Progenitor cell of endocrine pancreas (in vitro differentiated cells): ENCODE data around the gene MBOAT2. TPM values are rescaled to one million over a fixed set of nuclear protein-coding genes. Genes with fewer than 3 reads are reported as not detected.

ENCODE experiments used
- DNase-seq: peaks from one replicate; pipeline ENCODE4 v3.0.0; 2021; ENCODE audit warnings: low spot score; ENCODE audit not compliant: unreplicated experiment
- H3K27ac Mint-ChIP-seq: 2 replicates; pipeline ENCODE4 v1.8.0; 2021; ENCODE audit warnings: mild to moderate bottlenecking, moderate library complexity, mixed read lengths
- H3K27me3 Mint-ChIP-seq: 2 replicates; pipeline ENCODE4 v1.8.0; 2021; ENCODE audit warnings: mixed read lengths
- H3K36me3 Mint-ChIP-seq: 2 replicates; pipeline ENCODE4 v1.8.0; 2022; ENCODE audit warnings: mixed read lengths; ENCODE audit not compliant: insufficient read depth
- H3K4me1 Mint-ChIP-seq: 2 replicates; pipeline ENCODE4 v1.8.0; 2021; ENCODE audit warnings: low read depth, mixed read lengths
- H3K4me3 Mint-ChIP-seq: 2 replicates; pipeline ENCODE4 v1.8.0; 2021; ENCODE audit warnings: low read depth, mild to moderate bottlenecking, moderate library complexity, mixed read lengths
- H3K9me3 Mint-ChIP-seq: 2 replicates; pipeline ENCODE4 v1.8.0; 2021; ENCODE audit warnings: low read depth, mixed read lengths
- total RNA-seq: library from RNA; stranded (reverse); gene quantifications from 2 replicates; pipeline ENCODE4 v1.2.1, GENCODE V29; 2021
- TF ChIP-seq, protein P1 (sequence below): fragments of 200-600 bp; sonication (generic); IDR thresholded peaks from one replicate; pipeline ENCODE4 v1.5.0; 2021; ENCODE audit warnings: antibody characterized with exemption, mild to moderate bottlenecking; ENCODE audit not compliant: unreplicated experiment

MBOAT2 gene
- total RNA-seq, 1 donor from 2014 or later: 49.8 TPM

DNA sequence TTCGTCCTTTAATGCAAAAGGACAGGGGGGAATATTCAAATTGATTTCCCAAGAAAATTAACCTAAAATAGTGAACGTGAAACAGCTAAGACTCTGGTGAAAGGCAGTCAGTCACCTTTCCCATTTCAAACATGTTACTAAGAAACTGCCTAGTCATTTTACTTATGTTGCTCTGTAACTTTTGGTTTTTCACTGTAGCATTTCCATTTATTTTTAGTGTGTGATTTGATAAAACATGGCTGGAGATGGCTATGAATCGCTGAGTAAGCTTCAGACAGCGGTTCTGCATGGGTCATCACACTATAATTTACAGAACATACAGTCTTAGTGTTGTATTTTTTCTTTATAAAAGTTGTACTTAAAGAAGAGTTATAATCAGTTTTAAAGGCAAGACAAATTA lies 150.1 kb downstream of the MBOAT2 start:
- DNase-seq: no peak
- TF ChIP-seq, protein P1, sequence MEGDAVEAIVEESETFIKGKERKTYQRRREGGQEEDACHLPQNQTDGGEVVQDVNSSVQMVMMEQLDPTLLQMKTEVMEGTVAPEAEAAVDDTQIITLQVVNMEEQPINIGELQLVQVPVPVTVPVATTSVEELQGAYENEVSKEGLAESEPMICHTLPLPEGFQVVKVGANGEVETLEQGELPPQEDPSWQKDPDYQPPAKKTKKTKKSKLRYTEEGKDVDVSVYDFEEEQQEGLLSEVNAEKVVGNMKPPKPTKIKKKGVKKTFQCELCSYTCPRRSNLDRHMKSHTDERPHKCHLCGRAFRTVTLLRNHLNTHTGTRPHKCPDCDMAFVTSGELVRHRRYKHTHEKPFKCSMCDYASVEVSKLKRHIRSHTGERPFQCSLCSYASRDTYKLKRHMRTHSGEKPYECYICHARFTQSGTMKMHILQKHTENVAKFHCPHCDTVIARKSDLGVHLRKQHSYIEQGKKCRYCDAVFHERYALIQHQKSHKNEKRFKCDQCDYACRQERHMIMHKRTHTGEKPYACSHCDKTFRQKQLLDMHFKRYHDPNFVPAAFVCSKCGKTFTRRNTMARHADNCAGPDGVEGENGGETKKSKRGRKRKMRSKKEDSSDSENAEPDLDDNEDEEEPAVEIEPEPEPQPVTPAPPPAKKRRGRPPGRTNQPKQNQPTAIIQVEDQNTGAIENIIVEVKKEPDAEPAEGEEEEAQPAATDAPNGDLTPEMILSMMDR: no peak
- H3K9me3 Mint-ChIP-seq: no peaks in the 10 kb centered on the region
- peaks cover 2% of the 10 kb centered on the region for H3K4me1 Mint-ChIP-seq
- H3K27ac Mint-ChIP-seq: no peak overlapping the region
- no peaks in the 10 kb centered on the region for H3K27me3 Mint-ChIP-seq
- peaks cover 11% of the 10 kb centered on the region for H3K36me3 Mint-ChIP-seq
- no peak overlapping the region for H3K4me3 Mint-ChIP-seq

DNA sequence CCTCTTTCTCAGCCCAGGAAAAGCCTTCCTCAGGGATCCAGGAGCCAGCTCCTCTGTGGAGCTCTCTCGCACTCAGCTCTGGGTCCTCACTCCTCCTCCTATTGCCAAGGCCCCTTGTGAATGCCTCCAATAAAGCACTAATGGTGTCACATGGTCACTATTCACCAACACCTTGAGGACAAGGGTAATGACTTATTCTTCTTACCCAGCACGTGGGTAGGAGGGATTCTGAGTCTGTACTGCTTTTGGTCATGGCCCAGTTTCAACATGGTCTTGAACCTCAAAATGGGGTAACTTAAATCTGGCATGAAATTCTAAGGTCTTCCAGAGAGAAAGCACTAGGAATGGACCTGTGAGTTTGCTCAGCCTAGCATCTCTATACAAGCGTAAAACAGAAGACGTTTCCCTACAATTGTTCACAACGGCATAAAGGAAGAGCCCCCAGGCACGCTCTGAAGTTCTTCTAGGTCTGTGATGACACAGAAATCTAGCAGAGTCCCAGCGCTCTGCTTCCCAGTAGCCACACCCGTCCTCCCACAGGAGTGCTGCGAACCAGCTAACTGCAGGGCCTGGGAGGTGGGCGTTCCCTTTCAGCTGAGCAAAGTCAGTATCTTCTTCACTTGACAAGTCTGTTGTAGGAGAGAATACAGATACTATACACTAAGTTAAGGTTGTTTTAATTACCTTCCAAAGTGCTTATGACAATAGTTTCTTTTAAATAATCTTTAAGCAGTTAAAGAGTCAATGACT lies 151.5 kb downstream of the MBOAT2 start:
- peaks cover 3% of the 10 kb centered on the region for H3K36me3 Mint-ChIP-seq

DNA sequence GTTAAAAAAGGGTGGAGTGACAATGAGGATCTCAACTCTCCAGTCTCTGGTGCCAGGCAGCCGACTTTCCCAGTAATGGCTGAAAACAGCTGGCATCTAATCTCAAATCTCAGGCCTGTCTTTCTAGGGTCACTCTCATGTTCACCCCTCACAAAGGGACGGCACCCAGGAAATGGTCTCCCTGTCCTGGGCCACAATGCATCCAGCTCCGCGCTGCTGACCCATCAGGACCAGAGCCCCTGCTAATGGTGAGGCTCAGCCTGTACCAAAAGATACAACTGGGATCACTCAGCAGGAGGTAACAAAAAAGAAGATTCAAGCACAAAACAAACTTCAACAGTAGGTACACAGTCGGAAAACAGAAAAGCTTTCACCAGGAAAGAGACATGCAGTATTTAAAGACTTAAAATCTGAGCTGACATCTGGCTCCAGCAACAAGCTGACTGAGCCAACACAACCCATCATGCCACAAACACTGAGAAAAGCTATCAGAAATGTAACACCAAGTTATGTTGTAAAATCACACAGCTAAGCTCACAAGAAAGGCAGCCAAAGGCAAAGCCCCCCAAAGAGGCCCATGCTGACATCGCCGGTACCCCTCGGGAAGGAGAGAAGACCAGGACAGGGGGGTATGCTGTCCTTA lies 152.5 kb downstream of the MBOAT2 start:
- H3K4me3 Mint-ChIP-seq: no peak overlapping the region
- peaks cover 3% of the 10 kb centered on the region for H3K36me3 Mint-ChIP-seq
- no peak overlapping the region for H3K27ac Mint-ChIP-seq
- TF ChIP-seq, protein P1: no peak
- DNase-seq: no peak
- peaks cover 2% of the 10 kb centered on the region for H3K4me1 Mint-ChIP-seq
- H3K27me3 Mint-ChIP-seq: no peaks in the 10 kb centered on the region
- no peaks in the 10 kb centered on the region for H3K9me3 Mint-ChIP-seq

More for the DNA sequence above, 151.5 kb downstream of the MBOAT2 start:
- no peaks in the 10 kb centered on the region for H3K9me3 Mint-ChIP-seq
- peaks cover 2% of the 10 kb centered on the region for H3K4me1 Mint-ChIP-seq
- no peak overlapping the region for H3K27ac Mint-ChIP-seq
- H3K4me3 Mint-ChIP-seq: no peak overlapping the region
- no peak for DNase-seq
- no peaks in the 10 kb centered on the region for H3K27me3 Mint-ChIP-seq
- TF ChIP-seq, protein P1: no peak

DNA sequence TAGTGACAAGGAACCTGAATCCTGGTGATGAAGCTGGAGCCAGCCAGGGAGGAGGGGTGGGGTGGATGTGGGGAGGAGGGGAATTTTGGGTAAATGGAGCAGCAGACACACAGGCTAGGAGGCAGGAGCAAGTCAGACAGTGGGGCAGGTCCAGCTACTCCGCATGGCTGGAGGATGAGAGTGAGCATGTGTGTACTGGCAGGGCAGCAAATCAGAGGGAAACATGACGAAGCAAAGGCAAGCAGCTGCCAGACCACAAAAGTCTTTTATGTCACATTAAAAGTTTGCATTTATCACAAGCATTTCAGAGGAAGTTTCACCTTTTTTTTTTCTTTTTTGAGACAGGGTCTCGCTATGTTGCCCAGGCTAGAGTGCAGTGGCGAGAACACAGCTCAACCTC lies 154.2 kb downstream of the MBOAT2 start:
- TF ChIP-seq, protein P1: no peak
- Mint-ChIP-seq H3K36me3 (no peaks in the 10 kb centered on the region), H3K4me3 (no peak overlapping the region)

DNA sequence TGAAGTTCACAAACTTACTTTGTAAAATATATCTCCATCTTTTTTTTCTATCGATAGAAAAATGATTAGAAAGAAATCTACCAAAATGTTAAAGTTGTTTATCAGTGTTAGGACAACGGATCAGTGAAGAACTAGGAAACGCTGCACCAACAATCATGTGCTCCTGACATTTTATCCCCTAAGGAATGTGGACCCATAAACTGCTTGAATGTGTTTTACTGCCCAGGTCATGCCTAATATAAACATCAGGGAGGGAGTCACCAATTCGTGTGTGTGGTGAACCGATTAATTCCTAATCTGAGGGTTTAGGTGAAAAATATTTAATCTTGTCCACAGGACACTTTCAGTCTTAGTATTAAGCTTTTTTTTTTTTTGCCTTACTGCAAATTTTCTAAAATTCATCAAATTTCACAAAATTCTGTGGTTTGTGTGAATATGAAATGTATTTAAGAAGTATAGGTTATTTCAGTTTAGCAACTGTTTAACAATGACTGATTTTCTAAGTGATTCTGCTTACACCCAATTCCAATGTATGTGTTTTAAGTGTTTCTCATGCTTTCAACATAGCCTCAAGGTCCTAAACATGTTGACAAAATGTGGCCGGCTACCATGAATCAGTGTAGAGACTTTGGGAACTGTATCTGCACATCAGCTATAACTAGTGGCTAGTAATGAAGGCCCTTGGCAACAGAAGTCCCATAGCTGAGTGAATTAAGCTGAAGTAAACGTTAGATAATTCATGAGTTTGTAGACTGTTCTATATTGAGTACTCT lies 155.0 kb downstream of the MBOAT2 start:
- DNase-seq: no peak
- TF ChIP-seq, protein P1: no peak
- Mint-ChIP-seq H3K27me3 (no peaks in the 10 kb centered on the region), H3K4me1 (peaks cover 2% of the 10 kb centered on the region), H3K27ac (no peak overlapping the region), H3K9me3 (no peaks in the 10 kb centered on the region), H3K36me3 (no peaks in the 10 kb centered on the region), H3K4me3 (no peak overlapping the region)

More for the DNA sequence above, 154.2 kb downstream of the MBOAT2 start:
- no peak for DNase-seq
- no peaks in the 10 kb centered on the region for H3K27me3 Mint-ChIP-seq
- H3K9me3 Mint-ChIP-seq: no peaks in the 10 kb centered on the region
- no peak overlapping the region for H3K27ac Mint-ChIP-seq
- peaks cover 2% of the 10 kb centered on the region for H3K4me1 Mint-ChIP-seq
